Colonic mucosa (tissue), 4 donors: Measurements from ENCODE around the gene EP300. TPM values are rescaled to one million over a fixed set of nuclear protein-coding genes. Genes with fewer than 3 reads are reported as not detected.
"Not testable (repeated sequence)": the region's sequence is repeated elsewhere in the genome, so short reads cannot be mapped to it uniquely, and the experiment has no call there.

Experiments
- DNase-seq: peaks from one replicate; pipeline ENCODE4 v3.0.0-alpha.2; 2020
- H3K27ac ChIP-seq: fragments of 200-600 bp; one replicate; pipeline ENCODE4 v1.8.0; 2021
- H3K27me3 ChIP-seq: fragments of 200-600 bp; one replicate; pipeline ENCODE4 v1.8.0; 2021
- H3K36me3 ChIP-seq: fragments of 200-600 bp; one replicate; pipeline ENCODE4 v1.8.0; 2021
- H3K4me1 ChIP-seq: fragments of 200-600 bp; one replicate; pipeline ENCODE4 v1.8.0; 2021; ENCODE audit warnings: mild to moderate bottlenecking
- H3K4me3 ChIP-seq: fragments of 200-600 bp; one replicate; pipeline ENCODE4 v1.8.0; 2021
- H3K9ac ChIP-seq, 2 donors: one replicate each; pipeline ENCODE4 v1.7.0; 2013; ENCODE audit warnings: control low read depth in 2 of 2, low read depth in 2 of 2, low read length in 2 of 2
- H3K9me3 ChIP-seq: fragments of 200-600 bp; one replicate; pipeline ENCODE4 v1.8.0; 2021
- intact Hi-C: fragments of 100-400 bp; cut with DNase I; formaldehyde crosslinking; loops from one replicate; pipeline ENCODE4 v1.14.1; 2022
- total RNA-seq, 2 donors: library from RNA; stranded (reverse); fragmentation: NEBNext Ultra II Directional in 1 of 2; extraction: Animal tissue kit (Norgen Biotek cat#: 25700) in 1 of 2; gene quantifications; one replicate each; pipeline ENCODE4 v1.2.1, GENCODE V29; 2021
- TF ChIP-seq, protein P1 (sequence below): fragments of 200-600 bp; IDR thresholded peaks from one replicate; pipeline ENCODE4 v1.8.0; 2022; ENCODE audit warnings: antibody characterized with exemption, mild to moderate bottlenecking
- donor health status: healthy.
- donor health status: DM: no; HTN: no; CAD: no.
- donor health status: DM: no; HTN: no; CAD: no.

Gene EP300
- total RNA-seq, 2 donors from 2014 or later: 59.5 to 65.7 TPM

- Histone ChIP-seq H3K36me3 (no peaks in the 10 kb centered on the region), H3K4me1 (no peaks in the 10 kb centered on the region), H3K27me3 (no peaks in the 10 kb centered on the region), H3K27ac (no peak overlapping the region), H3K9me3 (no peaks in the 10 kb centered on the region), H3K4me3 (no peak overlapping the region), H3K9ac (no peak overlapping the region)
- intact Hi-C loops: no loop called here
- TF ChIP-seq, protein P1, sequence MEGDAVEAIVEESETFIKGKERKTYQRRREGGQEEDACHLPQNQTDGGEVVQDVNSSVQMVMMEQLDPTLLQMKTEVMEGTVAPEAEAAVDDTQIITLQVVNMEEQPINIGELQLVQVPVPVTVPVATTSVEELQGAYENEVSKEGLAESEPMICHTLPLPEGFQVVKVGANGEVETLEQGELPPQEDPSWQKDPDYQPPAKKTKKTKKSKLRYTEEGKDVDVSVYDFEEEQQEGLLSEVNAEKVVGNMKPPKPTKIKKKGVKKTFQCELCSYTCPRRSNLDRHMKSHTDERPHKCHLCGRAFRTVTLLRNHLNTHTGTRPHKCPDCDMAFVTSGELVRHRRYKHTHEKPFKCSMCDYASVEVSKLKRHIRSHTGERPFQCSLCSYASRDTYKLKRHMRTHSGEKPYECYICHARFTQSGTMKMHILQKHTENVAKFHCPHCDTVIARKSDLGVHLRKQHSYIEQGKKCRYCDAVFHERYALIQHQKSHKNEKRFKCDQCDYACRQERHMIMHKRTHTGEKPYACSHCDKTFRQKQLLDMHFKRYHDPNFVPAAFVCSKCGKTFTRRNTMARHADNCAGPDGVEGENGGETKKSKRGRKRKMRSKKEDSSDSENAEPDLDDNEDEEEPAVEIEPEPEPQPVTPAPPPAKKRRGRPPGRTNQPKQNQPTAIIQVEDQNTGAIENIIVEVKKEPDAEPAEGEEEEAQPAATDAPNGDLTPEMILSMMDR: no peak
- DNase-seq: no peak
These were observed 41.5 kb upstream of the EP300 start for GRCh38 chr22:41050883-41051282.

DNA sequence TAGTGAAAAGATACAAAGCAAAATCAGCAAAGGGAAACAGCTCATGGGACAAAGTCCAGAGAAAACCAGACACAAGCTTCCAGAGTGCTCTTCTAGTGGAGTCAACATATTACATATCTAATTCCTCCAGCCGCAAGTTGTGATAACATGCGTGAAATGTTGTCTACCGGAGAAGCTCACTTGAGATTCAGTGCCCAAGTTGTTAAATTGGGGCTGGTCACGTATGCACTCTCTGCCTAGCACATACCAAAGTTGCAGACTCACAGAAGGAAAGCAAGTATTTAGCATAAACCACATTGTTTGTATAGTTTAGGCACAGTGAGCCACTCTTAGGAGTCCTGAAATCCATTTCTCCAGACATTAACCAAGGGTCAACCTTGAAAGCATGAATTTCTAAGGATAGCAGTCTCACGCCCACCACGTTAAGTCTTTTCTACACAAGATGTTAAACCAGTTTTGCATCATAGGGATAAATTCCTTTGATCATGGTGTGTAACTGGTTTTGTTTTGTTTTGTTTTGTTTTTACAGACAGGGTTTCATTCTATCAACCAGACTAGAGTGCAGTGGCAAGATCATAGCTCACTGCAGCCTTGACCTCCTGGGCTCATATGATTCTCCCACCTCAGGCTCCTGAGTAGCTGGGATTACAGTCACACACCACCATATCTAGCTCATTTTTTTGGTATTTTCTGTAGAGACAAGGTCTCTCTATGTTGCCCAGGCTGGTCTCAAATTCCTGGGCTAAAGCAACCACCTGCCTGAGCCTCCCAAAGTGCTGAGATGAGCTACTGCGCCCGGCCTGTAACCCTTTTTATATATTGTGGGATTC is 39.5 kb upstream of the EP300 start:
- TF ChIP-seq, protein P1: no peak
- Histone ChIP-seq H3K36me3 (no peaks in the 10 kb centered on the region), H3K9me3 (no peaks in the 10 kb centered on the region), H3K27me3 (no peaks in the 10 kb centered on the region), H3K9ac (no peak overlapping the region), H3K4me1 (no peaks in the 10 kb centered on the region), H3K4me3 (no peak overlapping the region), H3K27ac (no peak overlapping the region)
- DNase-seq: no peak
- intact Hi-C loops: no loop called here

GRCh38 chr22:41057076-41057475 is 35.3 kb upstream of the EP300 start:
- Histone ChIP-seq H3K36me3 (no peaks in the 10 kb centered on the region), H3K9ac (no peak overlapping the region), H3K9me3 (no peaks in the 10 kb centered on the region), H3K4me3 (no peak overlapping the region), H3K27ac (no peak overlapping the region), H3K4me1 (no peaks in the 10 kb centered on the region), H3K27me3 (no peaks in the 10 kb centered on the region)
- intact Hi-C loops: no loop called here
- TF ChIP-seq, protein P1: no peak
- DNase-seq: no peak

GRCh38 chr22:41062146-41062545 is 30.2 kb upstream of the EP300 start:
- Histone ChIP-seq H3K36me3 (no peaks in the 10 kb centered on the region), H3K4me3 (no peak overlapping the region), H3K27me3 (no peaks in the 10 kb centered on the region), H3K9ac (no peak overlapping the region), H3K27ac (no peak overlapping the region), H3K9me3 (no peaks in the 10 kb centered on the region), H3K4me1 (no peaks in the 10 kb centered on the region)
- intact Hi-C loops: no loop called here
- TF ChIP-seq, protein P1: no peak
- DNase-seq: no peak

GRCh38 chr22:41064326-41064725 is 28.1 kb upstream of the EP300 start:
- DNase-seq, H3K27ac ChIP-seq, H3K36me3 ChIP-seq, H3K27me3 ChIP-seq, H3K4me1 ChIP-seq, intact Hi-C loops, H3K9ac ChIP-seq, H3K9me3 ChIP-seq, H3K4me3 ChIP-seq: not testable (repeated sequence)

- H3K27me3 ChIP-seq, H3K4me3 ChIP-seq, H3K9me3 ChIP-seq, H3K36me3 ChIP-seq, intact Hi-C loops, DNase-seq, H3K9ac ChIP-seq, H3K27ac ChIP-seq, H3K4me1 ChIP-seq: not testable (repeated sequence)
These were observed 26.1 kb upstream of the EP300 start for GRCh38 chr22:41066341-41066740.

DNA sequence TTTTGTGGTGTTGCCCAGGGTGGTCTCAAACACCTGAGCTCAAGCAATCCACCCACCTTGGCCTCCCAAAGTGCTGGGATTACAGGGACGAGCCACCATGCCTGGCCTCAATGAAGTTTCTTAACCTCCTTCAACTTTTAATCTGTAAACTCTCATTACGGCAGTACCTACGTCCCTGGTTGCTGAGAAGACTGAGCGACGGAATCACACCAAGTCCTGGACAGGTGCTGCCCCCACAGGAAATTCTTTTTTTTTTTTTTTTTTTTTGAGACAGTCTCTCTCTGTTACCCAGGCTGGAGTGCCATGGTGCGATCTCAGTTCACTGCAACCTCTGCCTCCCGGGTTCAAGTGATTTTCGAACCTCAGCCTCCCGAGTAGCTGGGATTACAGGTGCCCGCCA is 24.4 kb upstream of the EP300 start:
- H3K27ac ChIP-seq, intact Hi-C loops, H3K9ac ChIP-seq, H3K4me1 ChIP-seq, DNase-seq, H3K27me3 ChIP-seq, H3K9me3 ChIP-seq, H3K4me3 ChIP-seq, H3K36me3 ChIP-seq: not testable (repeated sequence)
